GM18499 (cell line): ENCODE results near the gene MARK2.
"Not testable (repeated sequence)": the region's sequence is repeated elsewhere in the genome, so short reads cannot be mapped to it uniquely, and the experiment has no call there.

Experiments
- ATAC-seq: cut with Tn5 transposase; IDR thresholded peaks from one replicate; pipeline ENCODE4 v1.9.1; 2021; ENCODE audit warnings: moderate number of reproducible peaks; ENCODE audit not compliant: insufficient read depth, unreplicated experiment

The MARK2 gene

GRCh38 chr11:63849691-63850090 lies 10.8 kb downstream of the MARK2 start:
- no peak for ATAC-seq

- no peak for ATAC-seq
These were observed 12.0 kb downstream of the MARK2 start for GRCh38 chr11:63850920-63851319.

- no peak for ATAC-seq
These were observed 12.5 kb downstream of the MARK2 start for GRCh38 chr11:63851364-63851763.

DNA sequence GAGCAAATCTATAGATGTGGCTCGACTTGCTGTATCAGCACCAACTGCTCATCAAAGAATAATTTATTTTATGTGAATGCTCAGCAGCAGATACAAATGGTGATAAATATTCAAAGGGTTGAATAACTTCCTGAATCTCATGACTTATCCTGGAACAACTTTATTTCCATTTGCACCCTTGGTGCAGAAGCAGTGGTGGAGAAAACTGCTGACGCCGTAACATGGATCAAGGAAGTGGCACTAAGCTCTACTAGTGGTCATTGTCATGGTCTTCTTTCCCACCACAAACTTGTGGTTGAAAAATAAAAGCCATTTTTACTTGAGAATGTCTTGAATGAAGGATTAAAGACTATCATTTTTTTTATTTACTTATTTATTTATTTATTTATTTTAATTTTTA lies 14.6 kb downstream of the MARK2 start:
- no peak for ATAC-seq

DNA sequence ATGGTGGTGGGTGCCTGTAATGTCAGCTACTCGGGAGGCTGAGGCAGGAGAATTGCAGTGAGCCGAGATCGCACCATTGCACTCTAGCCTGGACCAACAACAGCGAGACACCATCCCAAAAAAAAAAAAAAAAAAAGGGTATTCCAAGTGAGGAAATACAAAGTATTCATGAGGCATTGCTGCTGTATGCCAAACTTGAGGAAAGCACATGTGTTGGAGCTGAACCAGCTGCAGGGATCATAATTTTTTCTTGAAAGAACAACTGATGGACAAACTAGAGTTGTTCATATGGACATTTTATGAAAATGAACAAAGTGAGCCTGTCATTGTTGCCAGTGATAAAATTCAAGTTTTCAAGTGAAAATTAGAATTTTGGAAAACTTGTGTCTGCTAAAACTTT lies 15.8 kb downstream of the MARK2 start:
- ATAC-seq: no peak

- no peak for ATAC-seq
These were observed 17.1 kb downstream of the MARK2 start for GRCh38 chr11:63855975-63856374.

DNA sequence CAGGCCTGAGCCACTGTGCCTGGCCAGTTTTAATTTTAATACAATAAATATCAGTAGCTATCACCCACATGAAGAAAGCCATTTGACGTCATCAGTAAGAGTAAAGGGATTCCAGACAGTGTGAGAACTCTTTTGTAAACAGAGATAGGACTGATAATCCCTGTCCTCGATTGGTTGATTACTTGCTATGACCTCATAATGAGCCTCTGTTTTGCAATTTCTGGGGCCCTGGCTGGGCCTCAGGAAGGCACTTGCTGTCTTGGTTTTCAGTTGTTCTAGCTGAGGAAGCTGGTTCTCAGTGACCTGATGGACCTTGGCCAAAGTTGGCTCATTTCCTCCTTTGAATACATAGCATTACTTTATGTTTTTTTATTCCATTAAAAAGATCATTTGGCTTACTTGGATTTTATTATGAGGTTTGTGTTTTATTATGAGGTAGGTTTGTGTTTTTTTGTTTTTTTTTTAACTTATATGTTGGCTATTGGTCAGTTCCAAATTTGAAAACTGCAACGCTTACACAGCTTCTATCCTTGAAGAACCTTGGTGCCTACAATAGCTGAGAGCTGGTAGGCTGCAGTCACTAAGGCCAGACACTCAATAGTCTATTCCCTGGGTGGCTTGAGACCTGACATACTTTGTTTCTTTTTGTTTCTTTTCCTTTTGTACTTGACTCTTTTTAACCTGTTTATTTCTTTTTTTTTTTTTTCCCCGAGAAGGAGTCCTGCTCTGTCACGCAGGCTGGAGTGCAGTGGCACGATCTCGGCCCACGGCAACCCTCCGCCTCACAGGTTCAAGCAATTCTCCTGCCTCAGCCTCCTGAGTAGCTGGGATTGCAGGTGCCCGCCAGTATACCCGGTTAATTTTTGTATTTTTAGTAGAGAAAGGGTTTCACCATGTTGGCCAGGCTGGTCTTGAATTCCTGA lies 20.0 kb downstream of the MARK2 start:
- no peak for ATAC-seq

- no peak for ATAC-seq
These were observed 24.0 kb downstream of the MARK2 start for GRCh38 chr11:63862923-63863322.

DNA sequence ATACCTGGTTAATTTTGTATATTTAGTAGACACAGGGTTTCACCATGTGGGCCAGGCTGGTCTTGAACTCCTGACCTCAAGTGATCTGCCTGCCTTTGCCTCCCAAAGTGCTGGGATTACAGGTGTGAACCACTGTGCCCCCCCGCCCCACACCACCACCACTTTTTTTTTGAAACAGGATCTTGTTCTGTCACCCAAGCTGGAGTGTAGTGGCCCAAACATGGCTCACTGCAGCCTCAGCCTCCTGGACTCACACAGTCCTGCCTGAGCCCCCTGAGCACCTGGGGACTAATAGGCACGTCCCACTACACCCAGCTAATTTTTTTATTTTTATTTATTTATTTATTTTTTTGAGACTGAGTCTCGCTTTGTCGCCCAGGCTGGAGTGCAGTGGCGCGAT lies 24.7 kb downstream of the MARK2 start:
- ATAC-seq: not testable (repeated sequence)

GRCh38 chr11:63866211-63866610 lies 27.3 kb downstream of the MARK2 start:
- ATAC-seq: no peak

DNA sequence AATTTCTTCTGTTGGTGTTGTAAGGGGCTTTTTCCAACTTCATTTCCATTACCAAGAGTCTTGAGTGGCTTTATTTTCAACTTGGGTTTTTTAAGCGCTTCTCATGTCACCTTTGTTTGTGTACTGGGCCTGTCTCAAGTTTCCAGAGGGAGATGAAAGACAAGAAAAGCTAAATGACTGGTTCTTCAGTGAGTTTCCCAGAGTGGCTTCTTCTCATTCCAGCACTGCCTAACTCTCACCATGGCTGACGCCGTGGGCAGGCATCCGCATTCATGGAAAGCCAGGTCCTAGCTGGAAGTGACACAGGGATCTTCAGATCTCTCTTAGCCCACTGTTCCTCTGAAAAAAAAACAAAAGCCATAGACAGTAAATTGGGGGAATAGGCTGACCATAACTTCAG lies 28.6 kb downstream of the MARK2 start:
- no peak for ATAC-seq

GRCh38 chr11:63868399-63869064 lies 29.6 kb downstream of the MARK2 start:
- no peak for ATAC-seq

DNA sequence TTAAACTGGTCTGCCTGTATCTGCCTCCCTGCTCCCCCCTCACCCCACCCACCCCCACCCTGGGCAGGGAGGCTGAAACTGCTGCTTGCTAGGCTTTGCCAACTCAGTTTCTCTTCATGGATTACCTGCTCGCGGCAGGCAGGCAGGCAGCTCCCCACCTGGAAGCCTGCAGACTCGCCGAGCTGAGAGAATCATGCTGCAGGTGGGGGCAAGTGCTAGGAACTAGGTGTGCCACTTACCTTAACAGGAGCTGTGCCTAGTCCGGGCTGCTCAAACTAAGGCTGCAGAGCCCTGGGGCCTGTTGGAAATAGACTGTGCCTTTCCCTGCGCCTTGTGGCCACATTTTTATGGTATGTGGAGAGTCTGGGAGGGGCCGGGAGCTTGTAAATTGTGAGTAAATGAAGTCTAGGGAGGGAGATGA lies 30.3 kb downstream of the MARK2 start:
- no peak for ATAC-seq

GRCh38 chr11:63869683-63870082 lies 30.8 kb downstream of the MARK2 start:
- ATAC-seq: no peak

GRCh38 chr11:63870351-63871140 lies 31.6 kb downstream of the MARK2 start:
- ATAC-seq: no peak

DNA sequence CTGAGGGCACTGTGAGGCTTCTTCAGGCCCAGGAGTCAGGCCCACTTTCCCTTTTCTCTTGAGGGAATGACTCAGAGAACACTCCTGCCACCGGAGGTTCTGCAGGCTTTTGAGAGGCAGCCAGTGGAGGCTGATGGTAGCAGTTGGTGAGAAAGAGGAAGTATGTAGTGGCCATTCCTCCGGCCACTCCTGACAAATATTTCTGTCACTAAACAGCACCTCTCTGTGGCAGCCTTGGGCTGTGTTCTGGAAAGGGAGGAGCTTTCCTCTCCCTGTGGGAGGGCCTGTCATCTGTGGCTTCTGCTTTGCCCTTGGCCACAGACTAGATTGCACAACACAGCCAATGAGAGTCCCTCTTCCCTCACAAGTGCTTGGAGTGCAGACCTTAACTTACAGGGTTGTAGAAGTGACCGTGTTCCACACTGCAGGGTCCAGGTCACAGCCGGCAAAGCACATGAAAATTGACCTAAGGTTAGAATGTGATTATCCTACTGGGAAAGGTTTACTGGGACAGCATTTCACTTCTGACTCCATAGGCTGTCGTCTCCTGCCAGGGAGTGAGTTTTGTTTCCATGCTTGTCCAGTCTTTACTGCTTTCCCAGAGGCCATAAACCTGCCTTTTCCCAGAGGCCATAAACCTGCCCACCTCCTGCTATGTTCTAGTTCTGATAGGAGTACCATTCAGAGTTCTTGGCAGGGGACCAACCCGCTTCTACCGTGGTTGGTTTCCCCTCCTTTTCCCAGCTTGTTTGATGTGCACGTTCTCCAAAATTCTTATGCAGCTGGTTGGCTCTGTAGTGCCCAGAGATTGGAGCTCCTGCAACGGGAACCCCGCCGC lies 33.3 kb downstream of the MARK2 start:
- peak; percentile 82 for ATAC-seq

- ATAC-seq: no peak
These were observed 33.9 kb downstream of the MARK2 start for GRCh38 chr11:63872800-63873197.

DNA sequence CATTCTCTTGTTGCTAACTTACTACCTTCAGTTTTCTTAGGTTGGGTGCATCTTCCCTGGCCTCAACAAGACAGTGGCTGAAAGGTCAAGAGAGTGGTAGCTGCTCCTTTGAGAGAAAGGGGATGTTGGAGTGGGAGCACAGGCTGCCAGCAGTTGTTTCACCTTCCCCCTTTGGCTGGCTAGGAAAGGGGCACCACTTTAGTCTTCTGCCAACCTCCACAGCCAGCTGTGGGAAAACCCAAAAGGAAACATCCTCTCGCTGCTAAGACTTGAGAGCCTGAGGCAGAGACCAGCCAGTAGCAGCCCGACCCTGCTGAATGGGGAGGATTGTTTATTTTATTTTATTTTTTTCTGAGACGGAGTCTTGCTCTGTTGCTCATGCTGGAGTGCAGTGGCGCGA lies 34.4 kb downstream of the MARK2 start:
- ATAC-seq: no peak

GRCh38 chr11:63874511-63874910 lies 35.6 kb downstream of the MARK2 start:
- no peak for ATAC-seq

DNA sequence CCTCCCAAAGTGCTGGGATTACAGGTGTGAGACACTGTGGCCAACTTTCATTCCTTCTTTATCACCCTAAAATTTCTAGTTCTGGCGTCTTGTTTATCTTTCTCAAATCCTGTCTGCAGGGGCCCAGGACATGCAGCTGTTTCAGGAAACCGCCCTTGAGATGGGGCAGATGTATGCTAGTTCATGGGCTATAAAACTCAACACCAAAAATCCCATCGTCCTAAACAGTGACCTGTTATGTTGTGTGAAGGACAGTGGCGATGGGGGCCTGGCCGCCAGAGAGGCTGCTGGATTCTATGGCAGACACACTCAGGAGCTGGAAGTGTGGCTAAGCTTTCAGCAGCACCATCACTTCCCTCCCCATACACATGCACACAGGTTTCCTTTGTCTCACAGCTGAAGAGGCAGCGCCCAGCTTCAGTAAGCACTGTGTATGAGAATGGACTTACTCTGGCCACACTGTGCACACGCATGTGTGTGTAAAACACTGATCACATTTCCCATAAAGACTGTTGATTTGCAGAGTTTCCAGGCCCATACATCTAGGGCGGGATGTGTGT lies 36.7 kb downstream of the MARK2 start:
- no peak for ATAC-seq
